HG03575 (cell line): ENCODE data around the gene HARBI1.

Source experiments
- ATAC-seq: cut with Tn5 transposase; IDR thresholded peaks from one replicate; pipeline ENCODE4 v1.9.1; 2021; ENCODE audit not compliant: unreplicated experiment, insufficient number of reproducible peaks, low FRiP score; ENCODE audit errors: extremely low read depth

Gene HARBI1

DNA sequence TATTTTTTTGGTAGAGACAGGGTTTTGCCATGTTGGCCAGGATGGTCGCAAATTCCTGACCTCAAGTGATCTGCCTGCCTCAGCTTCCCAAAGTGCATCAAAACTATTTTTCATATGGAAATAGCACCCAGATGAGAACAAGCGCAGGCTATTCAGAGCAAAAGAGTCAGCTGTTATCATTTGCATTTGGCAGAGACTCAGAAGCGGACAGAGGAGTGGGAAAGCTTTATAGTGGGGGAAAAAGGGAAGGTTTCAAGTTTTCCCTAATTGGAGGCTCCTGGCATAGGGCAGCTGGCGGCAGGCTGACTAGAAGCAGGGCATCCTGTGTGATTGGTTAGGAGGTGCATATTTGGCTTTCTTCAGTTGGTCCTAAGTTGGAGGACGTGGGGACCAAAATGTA, 20.5 kb upstream of the HARBI1 start:
- no peak for ATAC-seq

DNA sequence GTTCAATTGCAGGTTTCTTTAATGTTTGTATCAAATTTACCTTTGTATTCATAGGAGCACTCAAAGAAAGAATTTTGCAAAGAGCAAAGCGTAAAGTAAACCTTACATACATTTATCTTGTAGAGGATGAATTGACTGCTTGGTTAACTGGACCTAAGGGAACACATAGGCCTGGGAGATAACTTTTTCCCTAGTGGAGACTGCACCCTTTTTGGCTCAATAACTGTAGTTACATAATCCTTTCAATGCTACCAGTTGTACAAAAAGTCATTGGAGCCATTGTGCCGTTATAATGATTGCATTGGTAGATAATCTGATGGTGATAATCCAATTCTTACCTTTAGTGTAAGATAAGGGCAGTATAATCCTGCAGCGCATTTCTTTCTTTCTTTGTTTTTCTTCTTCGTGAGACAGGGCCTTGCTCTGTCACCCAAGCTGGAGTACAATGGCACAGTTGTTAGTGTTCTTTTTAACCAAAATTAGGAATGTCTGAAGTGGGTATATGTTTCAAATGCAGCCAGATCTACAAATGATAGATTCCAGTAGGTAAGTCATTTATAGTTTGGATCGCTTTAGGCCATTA, 18.6 kb upstream of the HARBI1 start:
- no peak for ATAC-seq

DNA sequence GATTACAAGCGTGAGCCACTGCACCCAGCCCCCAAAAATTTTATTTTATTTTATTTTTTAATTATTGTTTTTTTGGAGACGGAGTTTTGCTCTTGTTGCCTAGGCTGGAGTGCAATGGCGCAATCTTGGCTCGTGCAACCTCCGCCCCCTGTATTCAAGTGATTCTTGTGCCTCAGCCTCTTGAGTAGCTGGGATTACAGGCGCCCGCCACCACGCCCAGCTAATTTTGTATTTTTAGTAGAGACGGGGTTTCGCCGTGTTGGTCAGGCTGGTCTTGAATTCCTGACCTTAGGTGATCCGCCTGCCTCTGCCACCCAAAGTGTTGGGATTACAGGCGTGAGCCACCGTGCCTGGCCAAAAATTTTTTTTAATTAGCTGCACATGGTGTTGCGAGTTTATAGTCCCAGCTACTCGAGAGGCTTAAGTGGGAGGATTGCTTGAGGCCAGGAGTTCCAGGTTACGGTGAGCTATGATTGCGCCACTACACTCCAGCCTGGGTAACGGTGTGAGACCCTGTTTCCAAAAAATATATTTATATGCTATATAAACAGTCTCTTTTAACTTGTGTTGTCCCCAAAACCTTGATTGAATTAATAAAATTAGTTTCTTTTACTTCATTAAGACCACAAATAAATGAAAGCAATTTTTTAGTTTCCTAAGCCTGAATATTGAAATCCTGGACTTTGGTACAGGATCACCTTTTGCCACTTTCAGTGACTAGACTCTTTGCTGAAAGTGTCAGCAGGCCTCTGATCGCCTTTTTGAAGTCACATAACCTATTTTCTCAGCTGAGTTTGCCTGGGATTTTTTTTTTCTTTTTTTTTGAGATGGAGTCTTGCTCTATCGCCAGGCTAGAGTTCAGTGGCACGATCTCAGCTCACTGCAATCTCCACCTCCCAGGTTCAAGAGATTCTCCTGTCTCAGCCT, 16.5 kb upstream of the HARBI1 start:
- ATAC-seq = no peak

DNA sequence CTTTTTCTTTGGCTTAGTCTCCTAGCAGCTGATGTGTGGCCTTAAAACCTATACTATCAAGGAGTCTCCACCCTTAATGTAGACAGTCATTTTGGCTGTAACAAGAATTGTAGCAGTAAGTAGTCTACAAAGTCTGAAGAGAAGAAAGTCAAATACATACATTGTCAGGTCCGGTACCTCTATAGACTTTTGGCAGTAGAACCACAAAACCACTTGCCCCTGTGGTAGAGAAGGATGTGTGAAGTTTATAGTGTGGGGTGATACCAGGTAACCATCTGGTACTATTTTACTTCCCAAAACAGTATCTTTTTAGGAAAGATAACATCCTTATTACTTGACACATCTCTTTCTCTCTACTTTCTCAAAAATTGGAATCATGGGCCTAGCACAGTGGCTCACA, 15.5 kb upstream of the HARBI1 start:
- ATAC-seq = no peak

DNA sequence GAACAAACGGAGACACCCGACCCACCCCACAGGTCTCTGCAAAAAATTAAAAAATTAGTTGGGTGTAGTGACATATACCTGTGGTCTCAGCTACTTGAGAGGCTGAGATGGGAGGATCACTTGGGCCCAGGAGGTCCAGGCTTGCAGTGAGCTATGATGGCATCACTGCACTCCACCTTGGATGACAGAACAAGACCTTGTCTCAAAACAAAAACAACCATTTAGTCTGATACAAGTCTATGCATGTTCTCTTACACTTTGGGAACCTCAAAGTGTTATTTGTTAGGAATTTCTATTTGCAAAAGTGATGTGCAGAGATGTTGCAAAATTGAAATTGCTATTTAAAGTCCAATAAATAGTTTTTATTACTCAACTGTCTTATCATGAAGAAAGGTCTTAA, 14.6 kb upstream of the HARBI1 start:
- no peak for ATAC-seq

DNA sequence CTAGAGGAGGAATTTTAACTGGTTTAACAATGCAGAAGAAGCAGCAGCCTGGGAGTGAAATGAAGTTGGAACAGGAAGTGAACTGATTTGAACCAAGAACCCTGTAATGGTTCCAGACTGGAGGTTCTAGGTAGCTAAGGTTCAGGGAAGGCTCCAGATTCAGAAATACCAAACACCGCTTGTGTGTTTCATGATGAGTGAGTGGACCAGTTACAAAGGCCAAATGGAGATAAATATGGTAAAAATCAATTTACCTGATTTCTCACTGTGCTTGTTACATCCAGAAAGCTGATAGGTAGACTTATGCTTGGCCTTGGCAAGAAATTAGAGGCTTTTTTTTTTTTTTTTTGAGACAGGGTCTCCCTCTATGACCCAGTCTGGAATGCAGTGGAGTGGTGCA, 13.2 kb upstream of the HARBI1 start:
- no peak for ATAC-seq

DNA sequence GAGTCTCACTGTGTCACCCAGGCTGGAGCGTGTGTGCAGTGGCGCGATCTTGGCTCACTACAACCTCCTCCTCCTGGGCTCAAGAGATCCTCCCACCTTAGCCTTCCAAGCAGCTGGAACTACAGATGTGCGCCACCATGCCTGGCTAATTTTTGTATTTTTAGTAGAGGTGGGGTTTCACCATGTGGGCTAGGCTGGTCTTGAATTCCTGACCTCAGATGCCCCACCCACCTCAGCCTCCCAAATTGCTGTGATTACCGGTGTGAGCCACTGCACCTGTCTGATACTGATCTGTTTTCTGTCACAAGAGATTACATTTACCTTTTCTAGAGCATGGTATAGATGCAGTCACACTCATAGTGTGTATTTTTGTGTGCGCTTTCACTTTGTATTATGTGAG, 11.9 kb upstream of the HARBI1 start:
- ATAC-seq = no peak

DNA sequence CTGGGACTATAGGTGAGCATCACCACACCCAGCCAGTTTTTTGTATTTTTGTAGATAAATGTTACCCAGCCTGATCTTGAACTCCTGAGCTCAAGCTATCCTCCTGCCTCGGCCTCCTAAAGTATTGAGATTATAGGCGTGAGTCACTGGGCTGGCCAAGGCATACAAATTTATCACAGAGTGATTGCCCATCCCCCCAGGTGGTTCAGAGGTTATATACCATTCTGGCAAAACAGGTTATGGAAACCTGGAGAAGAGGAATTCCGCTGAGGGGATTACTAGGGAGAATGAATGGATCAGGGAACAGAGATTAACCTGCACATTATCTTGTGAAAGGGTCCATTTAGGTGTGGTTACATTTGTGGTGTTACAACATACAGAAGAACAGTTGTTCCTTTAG, 8.4 kb upstream of the HARBI1 start:
- ATAC-seq = no peak

DNA sequence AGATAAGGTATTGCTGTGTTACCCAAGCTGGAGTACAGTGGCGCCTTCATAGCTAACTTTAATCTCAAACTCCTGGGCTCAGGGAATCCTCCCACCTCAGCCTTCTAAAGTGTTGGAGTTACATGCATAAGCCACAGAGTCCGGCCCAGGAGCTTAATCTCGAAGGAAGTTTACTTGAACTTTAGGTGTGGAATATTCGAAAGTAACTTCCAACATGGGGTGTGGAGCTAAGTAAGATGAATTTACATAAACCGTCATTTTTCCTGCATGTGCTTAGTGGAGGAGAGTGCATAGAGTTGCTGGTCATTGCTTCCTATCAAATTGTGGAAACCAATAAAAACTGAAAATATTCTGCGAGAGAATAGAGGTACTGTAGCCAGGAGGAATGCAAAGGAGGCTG, 1.8 kb upstream of the HARBI1 start:
- ATAC-seq = no peak

DNA sequence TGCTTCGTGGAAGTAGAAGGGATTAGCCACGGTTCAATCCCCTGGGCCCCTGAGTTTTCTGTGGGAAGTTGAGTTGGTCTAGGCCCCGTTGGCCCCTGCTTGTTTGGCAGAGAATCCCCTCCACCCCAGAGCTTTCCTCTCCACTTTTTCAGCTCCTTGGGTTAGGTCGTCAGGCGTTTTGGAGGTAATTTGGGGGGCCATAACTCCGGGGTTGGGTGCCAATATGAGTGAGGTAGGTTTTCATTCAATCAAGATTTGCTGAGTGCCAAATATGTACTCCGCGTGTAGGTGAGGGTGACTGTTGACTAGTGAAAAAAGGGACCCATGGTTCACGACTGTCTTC, 916 bp upstream of the HARBI1 start:
- no peak for ATAC-seq

DNA sequence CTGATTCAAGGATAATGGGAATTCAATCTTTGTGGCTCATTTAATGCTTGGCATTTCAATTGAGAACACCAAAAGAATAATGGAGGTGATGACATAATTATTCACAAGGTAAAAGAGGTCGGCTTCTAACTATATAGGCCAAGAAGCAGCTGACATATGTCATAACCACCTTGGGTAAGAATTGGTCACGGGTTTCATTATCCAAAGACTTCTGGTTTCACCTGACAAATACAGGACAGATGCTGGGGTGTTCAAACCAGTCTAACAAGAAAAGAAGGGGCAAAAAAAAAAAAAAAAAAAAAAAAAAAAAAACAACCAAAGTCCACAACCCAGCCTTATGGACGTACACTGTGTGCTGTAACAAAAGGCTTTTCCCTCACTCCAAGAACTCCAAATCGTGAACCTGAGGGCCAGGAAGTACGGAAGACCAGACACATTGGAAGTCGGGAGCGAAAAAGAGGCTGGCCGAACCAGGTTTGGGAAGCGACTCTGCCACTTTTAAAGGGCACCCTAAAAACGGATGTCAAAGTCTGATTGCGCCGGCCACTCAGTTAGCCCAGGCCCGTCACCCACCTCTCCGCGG, 385 bp downstream of the HARBI1 start:
- ATAC-seq = no peak

DNA sequence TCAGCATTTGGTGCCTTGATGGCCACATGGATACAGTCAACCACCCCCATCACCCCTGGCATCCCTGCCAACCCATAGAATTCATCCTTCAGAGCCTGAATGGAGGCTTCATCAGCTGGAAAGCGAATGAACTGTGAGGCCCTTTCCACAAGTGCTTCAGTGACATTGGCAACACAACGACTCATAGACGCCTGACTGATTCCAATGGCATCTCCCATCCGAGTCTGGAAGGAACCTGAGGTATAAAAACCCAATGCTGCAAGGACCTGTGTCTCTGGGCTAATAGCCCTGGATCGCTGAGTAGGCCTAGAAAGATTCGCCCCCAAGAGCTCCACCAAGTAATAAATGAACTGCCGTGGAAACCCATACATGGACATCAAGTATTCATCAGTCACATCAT, 1.3 kb downstream of the HARBI1 start:
- ATAC-seq = no peak

DNA sequence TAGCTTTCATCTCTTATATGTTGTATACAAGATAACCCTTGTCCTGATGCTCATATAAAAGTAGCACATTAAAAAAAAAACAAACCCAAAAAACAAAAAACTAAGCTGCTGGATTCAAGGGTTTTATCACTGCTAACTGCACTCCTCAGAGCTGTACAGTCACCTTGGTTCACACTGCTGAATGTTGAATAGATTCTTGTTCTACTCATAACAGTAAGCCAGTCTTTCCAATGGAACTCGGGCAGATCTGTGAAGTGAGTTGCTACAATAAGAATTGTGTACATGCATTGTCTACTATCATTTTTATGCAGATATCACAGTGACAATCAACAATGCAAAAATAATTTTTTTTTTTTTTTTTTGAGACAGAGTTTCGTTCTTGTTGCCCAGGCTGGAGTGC, 4.7 kb downstream of the HARBI1 start:
- ATAC-seq = no peak

DNA sequence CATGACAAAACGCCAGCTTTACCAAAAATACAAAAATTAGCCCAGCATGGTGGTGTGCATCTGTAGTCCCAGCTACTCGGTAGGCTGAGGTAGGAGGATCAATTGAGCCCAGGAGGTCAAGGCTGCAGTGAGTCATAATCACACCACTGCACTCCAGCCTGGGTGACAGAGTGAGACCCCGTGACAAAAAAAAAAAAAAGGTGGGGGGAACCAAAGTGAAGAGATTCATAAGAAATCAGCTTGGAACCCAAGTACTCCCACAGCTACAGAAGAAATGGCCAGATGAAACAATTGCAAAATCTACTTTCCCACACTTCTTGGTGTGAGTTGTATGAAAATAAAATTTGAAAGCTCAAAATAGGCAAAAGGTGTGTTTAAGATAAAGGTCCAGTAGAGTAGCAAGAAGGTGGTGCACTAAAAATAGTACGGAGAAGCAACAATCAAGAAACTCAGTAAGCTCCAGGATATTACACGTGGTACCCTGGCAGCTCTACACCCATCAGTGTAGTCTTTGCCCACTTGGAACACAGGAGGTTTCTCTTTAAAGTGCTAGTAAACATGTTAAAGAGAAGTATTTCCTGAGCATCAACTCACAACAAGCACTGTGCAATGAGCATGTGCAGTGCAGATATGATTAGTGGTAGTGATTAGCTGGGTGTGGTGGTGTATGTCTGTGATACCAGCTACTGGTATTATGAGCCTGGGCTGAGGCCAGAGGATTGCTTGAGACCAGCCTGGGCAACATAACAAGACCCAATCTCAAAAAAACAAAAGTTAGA, 5.3 kb downstream of the HARBI1 start:
- no peak for ATAC-seq

DNA sequence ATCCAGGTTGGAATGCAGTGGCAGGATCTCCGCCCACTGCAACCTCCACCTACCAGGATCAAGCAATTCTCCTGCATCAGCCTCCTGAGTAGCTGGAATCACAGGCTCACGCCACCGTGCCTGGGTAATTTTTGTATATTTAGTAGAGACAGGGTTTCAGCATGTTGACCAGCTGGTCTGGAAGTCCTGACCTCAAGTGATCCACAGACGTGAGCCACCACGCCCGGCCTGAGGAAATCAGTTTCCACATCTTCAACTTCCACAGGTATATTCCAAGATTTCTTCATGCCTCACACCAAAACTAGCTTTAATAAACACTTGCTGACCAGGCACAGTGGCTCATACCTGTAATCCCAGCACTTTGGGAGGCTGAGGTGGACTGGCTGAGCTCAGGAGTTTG, 7.6 kb downstream of the HARBI1 start:
- no peak for ATAC-seq

DNA sequence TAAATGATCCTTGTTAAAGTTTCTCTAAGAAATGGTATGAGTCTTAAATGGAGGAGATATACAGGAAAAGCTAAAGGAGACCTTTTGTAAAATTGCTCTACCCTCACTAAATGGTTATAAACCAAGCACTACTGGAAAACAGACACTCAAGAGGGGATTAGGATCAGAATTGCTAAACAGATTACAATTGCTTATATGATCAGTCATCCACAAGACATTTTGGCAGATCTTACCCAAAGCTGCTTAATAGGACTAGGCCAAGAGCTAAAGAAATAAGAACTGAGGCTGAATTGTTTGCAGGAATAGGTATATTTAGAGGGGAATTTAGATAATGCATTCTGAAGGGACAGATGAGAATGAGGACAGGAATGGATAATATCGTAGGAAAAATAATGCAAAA, 9.5 kb downstream of the HARBI1 start:
- ATAC-seq = no peak

DNA sequence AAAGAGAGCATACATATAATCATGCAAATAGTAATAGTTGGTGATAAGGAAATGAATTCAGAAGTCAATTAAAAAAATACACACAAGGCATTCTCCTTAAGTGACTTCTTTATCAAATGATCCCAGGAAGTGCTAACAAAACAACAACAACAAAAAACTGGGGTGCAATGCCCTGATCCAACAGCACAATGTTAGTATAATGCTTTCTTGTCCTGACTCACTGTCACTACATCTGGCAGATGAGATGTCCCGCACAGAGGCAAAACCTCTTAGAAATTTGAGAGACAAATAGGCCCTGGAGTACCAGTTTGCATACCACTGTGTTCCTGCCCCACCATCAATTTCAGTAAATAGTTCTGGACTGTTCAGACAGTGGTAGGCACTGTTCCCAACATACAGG, 12.2 kb downstream of the HARBI1 start:
- ATAC-seq = no peak

DNA sequence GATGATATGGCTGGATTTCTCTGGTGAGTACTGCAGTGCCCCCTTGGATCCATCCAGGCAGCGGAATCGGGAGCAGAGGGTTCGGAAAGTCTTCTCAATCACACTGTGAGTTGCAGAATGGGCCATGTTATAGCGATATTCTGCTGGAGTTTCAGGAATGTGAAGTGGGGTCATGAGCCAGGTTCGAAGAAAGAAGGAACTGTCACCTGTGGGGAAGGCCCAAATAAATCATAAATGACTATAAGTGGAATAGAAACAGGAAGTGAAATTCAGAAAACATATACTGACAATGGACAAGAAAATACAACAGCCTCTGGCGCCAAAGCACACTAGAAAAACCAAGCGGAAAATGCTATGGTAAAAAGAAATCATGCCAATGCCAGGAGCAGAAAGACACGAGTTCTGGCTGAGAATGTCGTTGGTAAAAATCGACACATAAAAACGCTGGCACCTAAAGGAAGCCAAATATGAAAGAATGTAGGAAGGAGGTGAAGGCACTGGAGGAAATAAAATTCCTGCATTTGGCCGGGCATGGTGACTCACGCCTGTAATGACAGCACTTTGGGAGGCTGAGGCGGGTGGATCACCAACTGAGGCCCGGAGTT, 13.2 kb downstream of the HARBI1 start:
- ATAC-seq = no peak

DNA sequence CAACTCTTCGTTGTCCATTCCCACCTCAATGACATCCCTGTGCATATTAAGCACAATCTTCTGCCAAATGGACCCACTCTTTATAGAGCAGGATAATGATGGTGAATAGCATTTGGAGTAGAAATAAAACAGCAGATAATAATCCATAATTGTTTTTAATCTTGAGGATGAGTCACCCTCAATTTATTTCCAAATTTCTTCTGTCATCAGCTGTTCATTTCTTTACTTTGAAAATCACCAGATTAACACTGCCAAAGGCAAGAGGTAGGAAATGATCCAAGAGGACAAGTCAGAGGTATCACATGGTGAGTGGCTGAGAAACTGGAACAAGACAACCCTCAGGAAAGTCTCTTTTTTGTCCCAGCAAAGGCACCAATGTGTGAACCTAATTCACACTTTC, 15.9 kb downstream of the HARBI1 start:
- no peak for ATAC-seq
